ENCODE results near the gene ADGRD2. TPM values are rescaled to one million over a fixed set of nuclear protein-coding genes. Genes with fewer than 3 reads are reported as not detected.

The ADGRD2 gene
- total and polyA plus RNA-seq, 2 of the 13 experiments (the other 11 are each of a cell fraction or from before 2014, with no cell fraction given), result not detected

DNA sequence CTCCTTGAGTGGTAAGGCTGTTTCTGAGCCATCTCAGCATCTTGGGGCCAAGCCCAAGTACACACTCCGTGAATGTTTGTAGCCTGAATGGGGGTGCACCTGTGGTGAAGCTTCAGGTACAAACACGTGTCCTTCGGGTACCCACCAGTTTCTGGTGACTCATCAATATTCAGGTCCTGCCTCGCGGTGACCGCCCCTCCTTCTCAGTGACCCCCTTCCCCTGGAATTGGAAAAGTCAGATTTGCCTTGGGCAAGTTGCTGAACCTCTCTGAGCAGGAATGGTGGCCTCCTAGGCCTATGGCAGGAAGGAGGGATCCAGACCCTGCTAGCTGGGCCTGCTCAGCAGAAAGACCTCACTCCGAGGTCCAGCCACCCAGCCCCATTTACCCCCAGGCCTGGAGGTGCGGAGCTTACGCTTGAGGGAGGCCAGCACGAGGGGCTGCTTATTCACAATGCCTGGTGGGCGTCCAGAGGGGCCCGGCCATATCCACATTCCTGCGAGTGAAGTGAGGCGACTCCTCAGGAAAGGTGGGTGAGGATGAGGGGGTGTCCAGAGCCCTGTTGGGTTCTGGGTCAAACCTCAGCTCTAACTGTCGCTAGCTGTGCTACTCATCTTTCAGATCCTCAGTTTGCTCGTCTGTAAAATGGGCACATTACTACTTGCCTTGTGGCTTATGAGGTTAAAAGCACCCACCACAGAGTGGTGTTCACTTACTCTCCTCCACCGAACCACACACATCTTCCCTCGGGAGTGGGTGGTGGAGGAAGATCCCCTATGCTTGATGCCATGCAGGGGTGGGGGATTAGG is 7.0 kb downstream of the ADGRD2 start (continued):
- TF ChIP-seq, protein P1, sequence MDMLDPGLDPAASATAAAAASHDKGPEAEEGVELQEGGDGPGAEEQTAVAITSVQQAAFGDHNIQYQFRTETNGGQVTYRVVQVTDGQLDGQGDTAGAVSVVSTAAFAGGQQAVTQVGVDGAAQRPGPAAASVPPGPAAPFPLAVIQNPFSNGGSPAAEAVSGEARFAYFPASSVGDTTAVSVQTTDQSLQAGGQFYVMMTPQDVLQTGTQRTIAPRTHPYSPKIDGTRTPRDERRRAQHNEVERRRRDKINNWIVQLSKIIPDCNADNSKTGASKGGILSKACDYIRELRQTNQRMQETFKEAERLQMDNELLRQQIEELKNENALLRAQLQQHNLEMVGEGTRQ (IDR thresholded peaks at IDR 0.05; ENCODE audit: low read depth, low read length), result no peak
- TF ChIP-seq, protein P1 (CRISPR knock-in tag; IDR thresholded peaks at IDR 0.05; ENCODE audit: borderline replicate concordance), result no peak
- TF ChIP-seq CHD4 (IDR thresholded peaks at IDR 0.05; ENCODE audit: borderline replicate concordance, low read length) (peak; percentile 51; the same call in 1 of the 2 replicates), HDAC2 (CRISPR knock-in tag; IDR thresholded peaks at IDR 0.05) (no peak), ZNF746 (CRISPR knock-in tag; IDR thresholded peaks at IDR 0.05) (no peak), ZSCAN20 (CRISPR knock-in tag; IDR thresholded peaks at IDR 0.05; ENCODE audit: borderline replicate concordance) (no peak), NFE2L2 (IDR thresholded peaks at IDR 0.05; ENCODE audit: low read length) (peak; percentile 49; the same call in 1 of the 2 replicates), MAFK (conservative IDR thresholded peaks at IDR 0.05 in 1 of 2, IDR thresholded peaks at IDR 0.05 in 1 of 2; ENCODE audit: low read length in 2 of 2) (peak; percentile 56 to 62), NFYC (CRISPR knock-in tag; IDR thresholded peaks at IDR 0.05) (no peak), ZC3H13 (CRISPR knock-in tag; IDR thresholded peaks at IDR 0.05) (no peak), IKZF5 (CRISPR knock-in tag; IDR thresholded peaks at IDR 0.05) (no peak), MAFF (IDR thresholded peaks at IDR 0.05; ENCODE audit: low read depth, low read length) (peak; percentile 53)
- TF ChIP-seq, protein P2, sequence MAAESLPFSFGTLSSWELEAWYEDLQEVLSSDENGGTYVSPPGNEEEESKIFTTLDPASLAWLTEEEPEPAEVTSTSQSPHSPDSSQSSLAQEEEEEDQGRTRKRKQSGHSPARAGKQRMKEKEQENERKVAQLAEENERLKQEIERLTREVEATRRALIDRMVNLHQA (CRISPR knock-in tag; IDR thresholded peaks at IDR 0.05), result no peak
- TF ChIP-seq, protein P3, sequence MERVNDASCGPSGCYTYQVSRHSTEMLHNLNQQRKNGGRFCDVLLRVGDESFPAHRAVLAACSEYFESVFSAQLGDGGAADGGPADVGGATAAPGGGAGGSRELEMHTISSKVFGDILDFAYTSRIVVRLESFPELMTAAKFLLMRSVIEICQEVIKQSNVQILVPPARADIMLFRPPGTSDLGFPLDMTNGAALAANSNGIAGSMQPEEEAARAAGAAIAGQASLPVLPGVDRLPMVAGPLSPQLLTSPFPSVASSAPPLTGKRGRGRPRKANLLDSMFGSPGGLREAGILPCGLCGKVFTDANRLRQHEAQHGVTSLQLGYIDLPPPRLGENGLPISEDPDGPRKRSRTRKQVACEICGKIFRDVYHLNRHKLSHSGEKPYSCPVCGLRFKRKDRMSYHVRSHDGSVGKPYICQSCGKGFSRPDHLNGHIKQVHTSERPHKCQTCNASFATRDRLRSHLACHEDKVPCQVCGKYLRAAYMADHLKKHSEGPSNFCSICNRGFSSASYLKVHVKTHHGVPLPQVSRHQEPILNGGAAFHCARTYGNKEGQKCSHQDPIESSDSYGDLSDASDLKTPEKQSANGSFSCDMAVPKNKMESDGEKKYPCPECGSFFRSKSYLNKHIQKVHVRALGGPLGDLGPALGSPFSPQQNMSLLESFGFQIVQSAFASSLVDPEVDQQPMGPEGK (CRISPR knock-in tag; IDR thresholded peaks at IDR 0.05), result no peak

All from HepG2 (cell line).